Measurements from ENCODE around the gene KIF2C. TPM values are rescaled to one million over a fixed set of nuclear protein-coding genes. Genes with fewer than 3 reads are reported as not detected.

KIF2C gene
- total RNA-seq, 1 donor from 2014 or later, result 88.7 TPM

DNA sequence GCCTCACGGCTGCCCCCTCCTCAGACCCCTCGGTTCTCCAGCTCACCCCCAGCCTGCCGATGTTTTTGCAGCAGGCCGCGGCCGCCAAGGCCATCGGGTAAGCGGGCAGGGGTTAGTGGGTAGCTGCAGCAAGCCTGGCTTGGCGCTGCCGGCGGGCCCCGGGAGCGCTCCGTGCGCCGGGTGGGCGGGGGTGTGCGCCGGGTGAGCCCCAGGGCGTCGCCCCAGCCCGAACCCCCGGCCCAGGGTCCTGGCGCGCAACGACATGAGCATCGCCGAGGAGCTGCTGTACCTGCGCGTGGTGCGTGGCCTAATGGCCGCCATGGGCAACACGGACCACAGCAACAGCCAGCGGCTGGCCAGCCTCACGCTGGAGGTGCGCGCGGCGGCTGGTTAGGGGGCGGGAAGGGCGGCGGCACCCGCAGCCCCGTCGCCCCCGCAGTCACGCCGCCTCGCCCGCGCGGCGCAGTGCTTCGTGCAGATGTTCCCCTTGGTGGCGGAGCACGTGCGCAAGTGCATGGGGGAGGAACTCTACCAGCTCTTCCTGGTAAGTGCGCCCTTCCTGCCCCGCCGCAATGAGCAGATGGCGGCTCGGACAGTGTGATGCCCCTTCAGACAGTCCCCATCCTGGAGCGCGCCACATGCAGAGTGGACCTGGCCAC, 15.2 kb upstream of the KIF2C start:
- Mint-ChIP-seq H3K27ac (ENCODE audit: unreplicated experiment) (no peak overlapping the region), H3K36me3 (ENCODE audit: low read depth) (no peaks in the 10 kb centered on the region), H3K9me3 (no peaks in the 10 kb centered on the region), H3K4me1 (peaks cover 20% of the 10 kb centered on the region), H3K27me3 (ENCODE audit: low read depth) (peaks cover 7% of the 10 kb centered on the region), H3K4me3 (no peak overlapping the region)
- DNase-seq (ENCODE audit: low read depth, low spot score), result no peak
- no peak for TF ChIP-seq CTCF (conservative IDR thresholded peaks at IDR 0.05)

- no peaks in the 10 kb centered on the region for H3K36me3 Mint-ChIP-seq (ENCODE audit: low read depth)
- H3K27me3 Mint-ChIP-seq (ENCODE audit: low read depth), result peaks cover 7% of the 10 kb centered on the region
- no peaks in the 10 kb centered on the region for H3K9me3 Mint-ChIP-seq
- H3K4me3 Mint-ChIP-seq, result peak overlapping the region; percentile 27
- no peak overlapping the region for H3K27ac Mint-ChIP-seq (ENCODE audit: unreplicated experiment)
- no peak for TF ChIP-seq CTCF (conservative IDR thresholded peaks at IDR 0.05)
- no peak for DNase-seq (ENCODE audit: low read depth, low spot score)
- peaks cover 20% of the 10 kb centered on the region for H3K4me1 Mint-ChIP-seq
Measured at GRCh38 chr1:44724955-44725698, 14.5 kb upstream of the KIF2C start.

DNA sequence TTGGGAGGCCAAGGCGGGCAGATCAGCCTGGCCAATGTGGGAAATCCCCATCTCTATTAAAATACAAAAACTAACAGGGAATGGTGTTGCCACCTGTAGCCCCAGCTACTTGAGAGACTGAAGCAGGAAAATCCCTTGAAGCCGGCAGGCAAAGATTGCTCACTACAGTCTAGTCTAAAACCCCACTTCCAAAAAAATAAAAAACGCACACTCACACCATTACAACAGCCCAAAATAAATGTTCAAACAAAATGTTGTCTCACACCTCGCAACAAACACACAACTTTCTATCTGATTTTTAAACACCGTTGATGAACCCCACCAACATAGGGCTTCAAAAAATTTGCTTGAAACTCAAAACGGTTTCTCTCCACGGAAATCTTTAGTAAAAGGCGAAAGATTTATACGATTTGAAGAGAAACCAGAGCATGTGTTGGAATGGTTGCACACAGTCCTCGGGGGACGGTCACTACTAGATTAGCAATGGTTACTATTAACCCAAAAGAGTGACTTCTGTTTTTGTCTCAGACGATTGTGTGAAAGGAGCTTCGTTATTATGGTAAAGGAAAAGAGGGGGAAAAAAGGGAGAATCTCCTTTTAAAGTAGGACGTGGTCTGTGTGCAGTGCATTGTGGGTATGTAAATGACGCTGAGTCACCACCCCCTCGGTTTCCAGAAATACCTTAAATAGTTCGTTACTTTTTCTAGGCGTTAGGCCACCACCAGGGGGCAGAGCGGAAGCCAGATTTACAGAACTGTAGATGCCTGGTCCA, 8.7 kb upstream of the KIF2C start, which contains the start of gene RNU5D-1:
TSS of gene RNU5D-1 (minus strand) at position 430 of the 772 bp plus-strand sequence.
- DNase-seq (ENCODE audit: low read depth, low spot score), result peak; percentile 93
- Mint-ChIP-seq H3K4me1 (peaks cover 17% of the 10 kb centered on the region), H3K36me3 (ENCODE audit: low read depth) (no peaks in the 10 kb centered on the region), H3K4me3 (peak within 1 kb of the TSS; percentile 73), H3K27me3 (ENCODE audit: low read depth) (peaks cover 5% of the 10 kb centered on the region), H3K27ac (ENCODE audit: unreplicated experiment) (peak within 1 kb of the TSS; percentile 100), H3K9me3 (no peaks in the 10 kb centered on the region)
- peak; percentile 89 for TF ChIP-seq CTCF (conservative IDR thresholded peaks at IDR 0.05)

DNA sequence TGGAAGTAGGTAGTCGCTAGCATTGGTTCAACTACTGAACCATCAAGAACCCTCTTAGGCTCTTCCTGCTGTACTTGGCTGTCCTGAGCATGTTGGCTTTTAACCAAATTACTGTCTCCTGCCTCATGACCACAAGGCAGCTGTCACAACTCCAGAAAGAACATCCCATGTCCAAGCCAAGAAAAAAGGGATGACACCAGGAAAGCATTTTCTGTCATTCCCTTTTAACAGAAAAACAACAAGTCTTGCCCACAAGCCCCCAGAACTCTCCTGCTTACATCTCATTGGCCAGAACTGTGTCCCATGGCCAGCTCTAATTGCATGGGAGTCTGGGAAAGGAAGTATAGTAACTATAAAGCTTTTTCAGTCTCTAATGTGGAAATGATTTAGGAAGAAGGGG, 6.3 kb upstream of the KIF2C start:
- no peaks in the 10 kb centered on the region for H3K9me3 Mint-ChIP-seq
- TF ChIP-seq CTCF (conservative IDR thresholded peaks at IDR 0.05), result no peak
- no peak overlapping the region for H3K27ac Mint-ChIP-seq (ENCODE audit: unreplicated experiment)
- peaks cover 5% of the 10 kb centered on the region for H3K27me3 Mint-ChIP-seq (ENCODE audit: low read depth)
- H3K4me3 Mint-ChIP-seq, result no peak overlapping the region
- DNase-seq (ENCODE audit: low read depth, low spot score), result no peak
- peaks cover 17% of the 10 kb centered on the region for H3K4me1 Mint-ChIP-seq
- H3K36me3 Mint-ChIP-seq (ENCODE audit: low read depth), result no peaks in the 10 kb centered on the region

GRCh38 chr1:44733784-44734183, 5.9 kb upstream of the KIF2C start:
- H3K4me3 Mint-ChIP-seq, result no peak overlapping the region
- H3K27me3 Mint-ChIP-seq (ENCODE audit: low read depth), result peaks cover 5% of the 10 kb centered on the region
- DNase-seq (ENCODE audit: low read depth, low spot score), result no peak
- H3K4me1 Mint-ChIP-seq, result peaks cover 17% of the 10 kb centered on the region
- TF ChIP-seq CTCF (conservative IDR thresholded peaks at IDR 0.05), result no peak
- no peaks in the 10 kb centered on the region for H3K9me3 Mint-ChIP-seq
- no peak overlapping the region for H3K27ac Mint-ChIP-seq (ENCODE audit: unreplicated experiment)
- no peaks in the 10 kb centered on the region for H3K36me3 Mint-ChIP-seq (ENCODE audit: low read depth)

All from neural crest cell (in vitro differentiated cells).